MM.1S (cell line): ENCODE data around the gene SEMA4C.

Source experiments
- DNase-seq: peaks from one replicate; pipeline ENCODE4 v3.0.0-alpha.2; 2015
- H2AFZ ChIP-seq: fragments of 300-600 bp; sonication (generic); 2 replicates; pipeline ENCODE4 v1.6.0; 2016; ENCODE audit warnings: antibody characterized with exemption, low read length
- H3F3A ChIP-seq: fragments of 300-600 bp; sonication (generic); 2 replicates; pipeline ENCODE4 v1.6.1; 2016; ENCODE audit warnings: mild to moderate bottlenecking, antibody characterized with exemption, low read length, moderate library complexity, mixed read lengths; ENCODE audit not compliant: insufficient read depth
- H3K27ac ChIP-seq: fragments of 300-600 bp; sonication (generic); 2 replicates; pipeline ENCODE4 v1.5.1; 2016; ENCODE audit warnings: mild to moderate bottlenecking, low read length
- H3K27me3 ChIP-seq: fragments of 300-600 bp; sonication (generic); replicated peaks from 2 replicates; pipeline ENCODE4 v1.6.0; 2016; ENCODE audit warnings: low read length; ENCODE audit not compliant: insufficient read depth
- H3K36me3 ChIP-seq: fragments of 300-600 bp; sonication (generic); replicated peaks from 2 replicates; pipeline ENCODE4 v1.6.1; 2016; ENCODE audit warnings: mild to moderate bottlenecking, low read length, mixed read lengths; ENCODE audit not compliant: insufficient read depth
- H3K4me1 ChIP-seq: fragments of 300-600 bp; sonication (generic); 2 replicates; pipeline ENCODE4 v1.6.1; 2016; ENCODE audit warnings: low read length, mixed read lengths
- H3K4me2 ChIP-seq: fragments of 300-600 bp; sonication (generic); 2 replicates; pipeline ENCODE4 v1.6.0; 2016; ENCODE audit warnings: low read depth, low read length
- H3K4me3 ChIP-seq: fragments of 300-600 bp; sonication (generic); 2 replicates; pipeline ENCODE4 v1.5.1; 2016; ENCODE audit warnings: low read length, mixed read lengths
- H3K79me2 ChIP-seq: fragments of 300-600 bp; sonication (generic); 2 replicates; pipeline ENCODE4 v1.6.1; 2016; ENCODE audit warnings: mixed run types, low read length, mixed read lengths
- H3K9ac ChIP-seq: fragments of 300-600 bp; sonication (generic); 2 replicates; pipeline ENCODE4 v1.6.1; 2016; ENCODE audit warnings: low read length, mixed read lengths
- H3K9me2 ChIP-seq: fragments of 300-600 bp; sonication (generic); replicated peaks from 2 replicates; pipeline ENCODE4 v1.6.1; 2016; ENCODE audit warnings: mild to moderate bottlenecking, low read length, mixed read lengths; ENCODE audit not compliant: insufficient read depth
- H3K9me3 ChIP-seq: fragments of 300-600 bp; sonication (generic); replicated peaks from 2 replicates; pipeline ENCODE4 v1.6.1; 2016; ENCODE audit warnings: mild to moderate bottlenecking, low read length, mixed read lengths; ENCODE audit not compliant: insufficient read depth
- H4K20me1 ChIP-seq: fragments of 300-600 bp; sonication (generic); 2 replicates; pipeline ENCODE4 v1.6.1; 2016; ENCODE audit warnings: mild to moderate bottlenecking, low read length, moderate library complexity, mixed read lengths; ENCODE audit not compliant: insufficient read depth
- EZH2 ChIP-seq: fragments of 300-600 bp; sonication (generic); optimal IDR thresholded peaks from 2 replicates; pipeline ENCODE3; 2017; ENCODE audit warnings: low read depth, mild to moderate bottlenecking, antibody characterized with exemption, low read length, mixed read lengths
- EZH2phosphoT487 ChIP-seq: fragments of 300-600 bp; sonication (generic); IDR thresholded peaks from 2 replicates; pipeline ENCODE4 v1.6.1; 2018; ENCODE audit warnings: antibody characterized with exemption, low read length
- TF ChIP-seq, protein P1 (sequence below): fragments of 300-600 bp; sonication (generic); IDR thresholded peaks from 2 replicates; pipeline ENCODE4 v1.5.1; 2016; ENCODE audit warnings: antibody characterized with exemption, low read length, mixed read lengths

Gene SEMA4C

DNA sequence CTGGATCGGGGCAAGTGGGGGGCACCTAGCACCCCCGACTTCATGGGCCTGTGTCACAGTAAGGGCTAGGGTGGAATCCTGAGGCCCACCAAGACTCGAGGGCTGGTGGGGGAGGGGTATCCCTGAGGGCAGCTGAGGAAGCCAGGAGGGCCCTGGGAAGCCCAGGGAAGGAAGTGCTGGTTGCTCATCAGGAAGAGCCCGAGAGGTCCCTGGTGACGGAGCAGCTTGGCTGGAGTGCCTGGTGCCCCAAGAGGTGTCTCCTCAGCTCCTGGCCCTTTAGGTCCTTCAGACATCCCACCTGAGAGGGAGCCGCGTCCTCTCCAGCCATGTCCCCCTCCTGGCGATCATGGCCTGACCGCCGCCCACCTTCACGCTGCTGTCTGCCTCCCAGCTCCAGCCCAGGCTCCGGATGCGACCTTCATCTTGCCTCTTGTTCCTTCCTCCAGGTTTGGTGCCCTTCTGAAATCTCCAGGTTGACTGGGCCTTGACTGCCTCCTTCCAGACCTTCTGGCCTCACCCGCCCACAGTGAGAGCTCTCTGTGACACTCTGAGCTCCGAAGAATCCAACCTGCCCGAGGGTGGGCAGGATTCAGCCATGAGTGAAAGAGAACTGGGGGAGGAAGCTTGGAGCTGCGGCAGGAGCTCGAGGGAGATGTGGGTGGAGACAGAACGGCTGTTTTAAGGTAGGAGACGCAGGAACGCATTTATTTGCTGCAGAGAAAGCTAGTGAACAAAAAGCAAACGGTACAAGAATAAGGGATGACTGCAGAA is 42.7 kb upstream of the SEMA4C start:
- H3K27me3 ChIP-seq: peaks cover 16% of the 10 kb centered on the region; the same call in 1 of the 2 replicates
- no peak for TF ChIP-seq EZH2
- TF ChIP-seq EZH2phosphoT487: no peak
- TF ChIP-seq, protein P1, sequence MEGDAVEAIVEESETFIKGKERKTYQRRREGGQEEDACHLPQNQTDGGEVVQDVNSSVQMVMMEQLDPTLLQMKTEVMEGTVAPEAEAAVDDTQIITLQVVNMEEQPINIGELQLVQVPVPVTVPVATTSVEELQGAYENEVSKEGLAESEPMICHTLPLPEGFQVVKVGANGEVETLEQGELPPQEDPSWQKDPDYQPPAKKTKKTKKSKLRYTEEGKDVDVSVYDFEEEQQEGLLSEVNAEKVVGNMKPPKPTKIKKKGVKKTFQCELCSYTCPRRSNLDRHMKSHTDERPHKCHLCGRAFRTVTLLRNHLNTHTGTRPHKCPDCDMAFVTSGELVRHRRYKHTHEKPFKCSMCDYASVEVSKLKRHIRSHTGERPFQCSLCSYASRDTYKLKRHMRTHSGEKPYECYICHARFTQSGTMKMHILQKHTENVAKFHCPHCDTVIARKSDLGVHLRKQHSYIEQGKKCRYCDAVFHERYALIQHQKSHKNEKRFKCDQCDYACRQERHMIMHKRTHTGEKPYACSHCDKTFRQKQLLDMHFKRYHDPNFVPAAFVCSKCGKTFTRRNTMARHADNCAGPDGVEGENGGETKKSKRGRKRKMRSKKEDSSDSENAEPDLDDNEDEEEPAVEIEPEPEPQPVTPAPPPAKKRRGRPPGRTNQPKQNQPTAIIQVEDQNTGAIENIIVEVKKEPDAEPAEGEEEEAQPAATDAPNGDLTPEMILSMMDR: no peak
- no peak overlapping the region for H3K27ac ChIP-seq
- no peak overlapping the region for H3K9ac ChIP-seq
- no peak overlapping the region for H3K4me2 ChIP-seq
- no peaks in the 10 kb centered on the region for H4K20me1 ChIP-seq
- no peaks in the 10 kb centered on the region for H3K79me2 ChIP-seq
- no peaks in the 10 kb centered on the region for H3K9me2 ChIP-seq
- H3K4me1 ChIP-seq: no peaks in the 10 kb centered on the region
- H3F3A ChIP-seq: no peaks in the 10 kb centered on the region
- no peaks in the 10 kb centered on the region for H3K9me3 ChIP-seq
- H2AFZ ChIP-seq: no peak overlapping the region
- DNase-seq: no peak
- no peaks in the 10 kb centered on the region for H3K36me3 ChIP-seq
- H3K4me3 ChIP-seq: no peak overlapping the region

DNA sequence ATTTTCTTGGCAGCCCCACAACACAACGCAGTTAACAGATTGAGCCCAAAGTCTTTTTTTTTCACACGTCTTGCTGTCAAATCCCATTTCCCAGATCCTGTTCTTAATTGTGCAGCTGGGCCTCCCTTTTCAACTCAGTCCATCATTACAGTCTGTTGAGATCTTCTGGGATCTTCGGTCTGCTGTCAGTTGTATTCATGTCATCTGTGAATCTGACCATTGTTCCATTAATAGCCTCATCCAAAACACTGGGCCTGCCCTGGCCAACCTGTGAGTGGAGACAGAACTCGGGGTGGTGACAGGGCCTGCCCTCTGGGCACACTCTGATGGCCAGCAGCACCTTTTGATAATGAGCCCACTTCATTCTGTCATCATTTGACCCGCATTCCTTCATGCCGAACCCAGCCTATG is 39.7 kb upstream of the SEMA4C start:
- Histone ChIP-seq H3K4me3 (no peak overlapping the region), H3K9me2 (no peaks in the 10 kb centered on the region), H3F3A (no peaks in the 10 kb centered on the region), H3K4me2 (no peak overlapping the region), H3K27ac (no peak overlapping the region), H3K36me3 (no peaks in the 10 kb centered on the region), H2AFZ (no peak overlapping the region), H3K9ac (no peak overlapping the region), H3K79me2 (no peaks in the 10 kb centered on the region), H4K20me1 (no peaks in the 10 kb centered on the region), H3K27me3 (peaks cover 16% of the 10 kb centered on the region; the same call in 1 of the 2 replicates), H3K4me1 (no peaks in the 10 kb centered on the region), H3K9me3 (no peaks in the 10 kb centered on the region)
- DNase-seq: no peak
- TF ChIP-seq EZH2phosphoT487 (no peak), EZH2 (no peak)
- TF ChIP-seq, protein P1: no peak

DNA sequence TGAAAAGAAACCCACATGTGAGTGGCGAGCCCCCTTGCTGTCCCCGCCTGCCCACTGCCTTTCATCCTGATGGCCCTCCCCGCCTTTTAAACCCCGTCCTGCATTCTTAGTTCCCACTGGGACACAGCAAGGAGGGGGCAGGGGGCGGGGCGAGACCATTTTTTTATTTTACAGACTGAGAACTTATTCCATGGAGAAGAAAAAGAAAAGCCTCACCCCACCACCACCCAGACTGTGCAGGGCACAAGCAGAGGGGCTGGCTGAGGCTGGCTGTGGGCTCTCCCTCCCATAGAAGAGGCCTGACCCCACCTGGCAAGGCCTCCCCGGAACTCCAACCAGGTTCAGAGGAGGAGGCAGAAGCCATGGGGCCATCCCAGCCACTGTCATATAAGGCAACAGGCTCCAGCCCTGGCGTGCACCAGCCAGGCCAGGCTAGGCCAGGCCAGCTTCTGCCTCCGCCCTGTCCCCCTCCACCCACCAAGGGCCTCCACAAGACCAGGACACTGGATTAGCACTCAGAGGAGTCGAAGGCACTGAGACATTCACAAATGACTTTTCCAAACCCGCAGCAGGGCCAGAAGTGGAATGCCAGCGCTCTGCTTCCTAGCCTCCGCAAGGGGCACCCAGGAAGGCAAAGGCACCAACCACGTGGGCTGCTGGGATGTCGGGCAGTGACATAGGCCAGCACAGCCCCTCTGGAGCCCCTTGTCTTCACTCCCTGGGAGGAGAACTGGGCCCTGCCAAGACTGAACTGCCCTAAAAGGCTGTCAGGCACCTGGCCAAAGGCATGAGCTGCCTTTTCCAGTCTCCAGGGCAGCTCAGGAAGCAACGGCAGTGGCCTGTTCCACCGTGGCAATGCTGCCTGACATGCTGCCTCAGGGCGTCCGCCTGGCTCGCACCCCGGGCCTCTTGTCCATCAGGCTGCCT is 37.5 kb upstream of the SEMA4C start:
- no peaks in the 10 kb centered on the region for H3K9me3 ChIP-seq
- H3K27ac ChIP-seq: no peak overlapping the region
- H3K79me2 ChIP-seq: no peaks in the 10 kb centered on the region
- H3K9ac ChIP-seq: no peak overlapping the region
- no peaks in the 10 kb centered on the region; the same call in 1 of the 2 replicates for H3K27me3 ChIP-seq
- H2AFZ ChIP-seq: no peak overlapping the region
- H3K36me3 ChIP-seq: no peaks in the 10 kb centered on the region
- TF ChIP-seq, protein P1: no peak
- TF ChIP-seq EZH2phosphoT487 (no peak), EZH2 (no peak)
- H3K4me3 ChIP-seq: no peak overlapping the region
- no peaks in the 10 kb centered on the region for H3F3A ChIP-seq
- no peak overlapping the region for H3K4me2 ChIP-seq
- H4K20me1 ChIP-seq: no peaks in the 10 kb centered on the region
- H3K9me2 ChIP-seq: no peaks in the 10 kb centered on the region
- H3K4me1 ChIP-seq: no peaks in the 10 kb centered on the region
- peak; percentile 2 for DNase-seq
